Superior temporal gyrus (tissue), 1 donor: ENCODE results near the gene ECSIT.
A peak's percentile ranks its signal among the peaks of the same experiment; 100 is the strongest.

Experiments used
- DNase-seq: peaks from one replicate; pipeline ENCODE4 v3.0.0-alpha.2; 2016; ENCODE audit errors: extremely low spot score

The ECSIT gene

GRCh38 chr19:11550265-11550664 lies 21.3 kb upstream of the ECSIT start:
- no peak for DNase-seq

DNA sequence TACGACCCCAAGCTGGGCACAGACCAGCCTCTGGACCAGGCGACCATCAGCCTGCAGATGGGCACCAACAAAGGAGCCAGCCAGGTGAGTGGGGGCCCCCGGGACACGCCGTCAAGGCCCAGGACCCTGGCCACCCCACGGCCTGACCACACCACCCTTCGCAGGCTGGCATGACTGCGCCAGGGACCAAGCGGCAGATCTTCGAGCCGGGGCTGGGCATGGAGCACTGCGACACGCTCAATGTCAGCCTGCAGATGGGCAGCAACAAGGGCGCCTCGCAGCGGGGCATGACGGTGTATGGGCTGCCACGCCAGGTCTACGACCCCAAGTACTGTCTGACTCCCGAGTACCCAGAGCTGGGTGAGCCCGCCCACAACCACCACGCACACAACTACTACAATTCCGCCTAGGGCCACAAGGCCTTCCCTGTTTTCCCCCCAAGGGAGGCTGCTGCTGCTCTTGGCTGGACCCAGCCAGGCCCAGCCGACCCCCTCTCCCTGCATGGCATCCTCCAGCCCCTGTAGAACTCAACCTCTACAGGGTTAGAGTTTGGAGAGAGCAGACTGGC lies 20.5 kb upstream of the ECSIT start:
- DNase-seq = no peak

- DNase-seq = no peak
Measured at GRCh38 chr19:11547929-11548700, 19.2 kb upstream of the ECSIT start.

- no peak for DNase-seq
Measured at GRCh38 chr19:11541238-11541637, 12.3 kb upstream of the ECSIT start.

DNA sequence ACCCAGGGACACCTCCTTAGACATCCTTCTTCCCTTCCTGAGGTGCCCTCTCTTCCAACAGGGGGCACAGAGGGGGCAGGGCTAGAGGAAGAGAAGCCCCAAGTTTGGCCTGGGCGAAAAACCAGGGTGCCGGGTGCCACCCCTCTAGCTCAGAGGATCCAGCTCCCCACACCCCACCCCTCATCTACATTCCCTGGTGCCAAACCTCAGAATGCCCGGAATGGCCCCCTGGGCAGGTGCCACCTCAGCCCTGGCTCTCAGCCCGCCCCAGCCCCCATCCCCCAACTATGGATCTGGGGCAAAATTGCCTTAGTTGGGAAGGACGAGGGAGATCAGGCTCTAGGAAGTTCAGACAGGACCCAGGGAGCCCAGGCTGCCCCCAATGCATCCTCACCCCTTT lies 11.7 kb upstream of the ECSIT start:
- no peak for DNase-seq

DNA sequence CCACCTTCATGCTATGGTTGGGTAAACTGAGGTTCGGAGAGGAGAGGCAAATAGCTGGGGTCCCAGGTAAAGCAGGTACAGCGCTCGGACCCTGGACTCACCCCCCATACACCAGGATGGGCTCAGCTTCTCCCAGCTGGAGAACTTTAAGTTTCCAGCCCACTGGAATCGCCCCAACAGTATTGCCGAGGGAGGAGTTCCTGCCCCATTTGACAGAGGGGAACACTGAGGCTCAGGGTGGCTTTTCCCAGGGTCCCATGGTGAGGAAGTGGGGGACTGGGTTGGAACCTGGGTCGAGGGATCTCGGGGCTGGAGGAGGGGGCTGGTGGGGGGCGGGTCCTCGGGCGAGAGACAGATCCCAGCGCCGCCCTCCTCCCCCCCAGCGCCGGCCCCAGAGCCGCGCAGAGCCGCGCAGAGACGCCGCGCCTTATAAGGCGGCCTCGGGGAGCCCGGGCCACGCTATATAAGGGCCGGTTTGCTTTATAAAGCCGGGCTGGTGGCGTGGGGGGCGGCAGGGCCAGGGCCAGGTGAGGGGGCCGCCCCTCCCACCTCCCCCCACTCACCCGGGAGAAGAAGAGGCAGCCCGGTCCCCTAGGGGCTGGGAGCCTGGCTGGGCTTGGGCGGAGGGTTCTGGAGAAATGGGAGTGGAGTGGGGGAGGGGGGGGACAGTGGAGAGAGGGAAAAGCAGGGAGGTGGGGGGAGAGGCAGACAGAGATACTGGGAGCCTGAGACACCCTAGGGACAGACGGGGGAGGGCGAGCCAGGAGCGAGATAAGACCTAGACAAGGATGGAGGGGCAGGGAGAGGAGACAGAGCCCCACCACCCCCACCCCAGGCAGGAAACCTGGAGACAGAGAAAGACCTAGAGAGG lies 10.8 kb upstream of the ECSIT start:
- no peak for DNase-seq

DNA sequence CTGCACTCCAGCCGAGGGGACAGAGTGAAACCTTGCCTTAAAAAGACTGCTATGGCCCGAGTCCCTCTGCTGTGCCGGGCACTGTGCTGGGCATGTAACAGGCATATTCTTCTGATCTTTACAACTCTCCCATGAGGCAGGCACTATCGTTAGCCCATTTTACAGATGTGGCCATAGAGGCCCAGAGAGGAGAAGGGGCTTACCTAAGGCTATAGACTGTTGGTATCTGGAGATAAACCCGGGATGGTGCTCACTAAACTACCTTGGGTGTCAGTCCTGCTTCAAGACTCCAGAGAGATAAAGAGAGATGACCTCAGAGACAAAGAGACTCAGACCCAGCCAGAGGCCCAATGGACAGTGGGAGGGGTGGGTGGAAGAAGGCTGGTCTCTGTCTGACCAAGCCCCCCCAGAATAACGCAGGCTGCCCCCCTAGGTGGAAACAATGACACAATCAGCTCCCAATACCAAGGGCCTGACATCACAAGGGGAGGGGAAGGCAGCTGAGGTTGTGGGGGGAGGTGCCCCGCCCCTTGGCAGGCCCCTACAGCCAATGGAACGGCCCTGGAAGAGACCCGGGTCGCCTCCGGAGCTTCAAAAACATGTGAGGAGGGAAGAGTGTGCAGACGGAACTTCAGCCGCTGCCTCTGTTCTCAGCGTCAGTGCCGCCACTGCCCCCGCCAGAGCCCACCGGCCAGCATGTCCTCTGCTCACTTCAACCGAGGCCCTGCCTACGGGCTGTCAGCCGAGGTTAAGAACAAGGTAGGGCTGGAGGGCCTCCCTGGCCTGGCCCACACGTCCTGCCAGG lies 9.5 kb upstream of the ECSIT start, which contains the start of gene CNN1:
CNN1 (plus strand) TSS at position 620 of the 805 bp plus-strand sequence; CDS start at position 697, 77 bp downstream.
- no peak for DNase-seq

GRCh38 chr19:11535792-11536595 lies 7.1 kb upstream of the ECSIT start:
- DNase-seq = peak; percentile 77

DNA sequence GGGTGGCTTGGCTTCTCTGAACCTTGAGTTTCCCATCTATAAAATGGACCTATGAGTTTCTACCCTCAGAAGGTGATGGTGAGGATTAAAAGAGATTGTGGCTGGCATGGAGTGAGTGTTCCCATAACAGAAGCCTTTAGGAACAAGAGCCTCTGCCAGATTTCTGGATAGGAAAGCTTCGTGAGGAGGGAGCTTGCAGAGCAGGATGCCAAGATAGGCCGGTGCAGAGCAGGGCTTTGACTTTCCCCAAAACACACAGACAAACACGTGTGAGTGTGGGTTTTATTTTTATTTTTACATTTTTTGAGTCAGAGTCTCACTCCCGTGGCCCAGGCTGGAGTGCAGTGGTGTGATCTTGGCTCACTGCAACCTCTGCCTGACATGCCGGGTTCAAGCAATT lies 6.0 kb upstream of the ECSIT start:
- peak; percentile 25 for DNase-seq

DNA sequence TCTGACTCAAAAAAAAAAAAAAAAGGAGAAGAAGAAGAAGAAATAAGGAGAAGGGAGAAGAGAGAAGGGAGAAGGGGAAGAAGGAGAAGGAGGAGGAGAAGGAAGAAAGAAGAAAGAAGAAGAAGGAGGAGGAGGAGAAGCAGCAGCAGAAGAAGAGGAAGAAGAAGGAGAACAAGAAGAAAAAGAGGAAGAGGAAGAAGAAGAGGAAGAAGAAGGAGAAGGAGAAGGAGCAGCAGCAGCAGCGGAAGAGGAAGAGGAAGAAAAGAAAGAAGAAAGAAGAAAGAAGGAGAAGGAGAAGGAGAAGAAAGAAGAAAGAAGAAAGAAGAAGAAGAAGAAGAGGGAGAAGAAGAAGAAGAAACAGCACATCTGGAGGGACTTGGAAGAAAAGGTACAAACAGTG lies 5.6 kb upstream of the ECSIT start:
- DNase-seq = no peak

GRCh38 chr19:11530432-11530831 lies 1.5 kb upstream of the ECSIT start:
- DNase-seq = peak; percentile 98

- no peak for DNase-seq
Measured at GRCh38 chr19:11519138-11519537, 9.8 kb downstream of the ECSIT start.

GRCh38 chr19:11513946-11514345 lies 15.0 kb downstream of the ECSIT start:
- DNase-seq = no peak

DNA sequence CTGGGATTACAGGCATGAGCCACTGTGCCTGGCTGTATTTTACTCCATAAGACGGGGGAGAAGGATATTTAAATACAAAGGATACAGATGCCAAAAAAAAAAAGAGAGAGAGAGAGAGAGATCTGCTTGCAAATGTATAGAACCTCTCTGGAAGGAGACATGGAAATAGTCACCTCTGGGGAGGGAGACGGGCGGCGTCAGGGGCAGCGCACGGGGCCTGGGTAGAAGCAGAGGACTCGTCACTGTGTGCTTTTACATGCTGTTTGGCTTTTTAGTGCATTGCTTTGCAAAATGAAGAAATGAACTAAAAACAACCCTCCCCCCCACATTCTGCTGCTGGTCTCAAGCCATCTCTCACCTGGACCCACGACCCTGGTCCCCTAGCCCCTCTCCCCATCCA lies 18.5 kb downstream of the ECSIT start:
- DNase-seq = no peak

GRCh38 chr19:11507370-11508078 lies 21.4 kb downstream of the ECSIT start:
- DNase-seq = no peak

DNA sequence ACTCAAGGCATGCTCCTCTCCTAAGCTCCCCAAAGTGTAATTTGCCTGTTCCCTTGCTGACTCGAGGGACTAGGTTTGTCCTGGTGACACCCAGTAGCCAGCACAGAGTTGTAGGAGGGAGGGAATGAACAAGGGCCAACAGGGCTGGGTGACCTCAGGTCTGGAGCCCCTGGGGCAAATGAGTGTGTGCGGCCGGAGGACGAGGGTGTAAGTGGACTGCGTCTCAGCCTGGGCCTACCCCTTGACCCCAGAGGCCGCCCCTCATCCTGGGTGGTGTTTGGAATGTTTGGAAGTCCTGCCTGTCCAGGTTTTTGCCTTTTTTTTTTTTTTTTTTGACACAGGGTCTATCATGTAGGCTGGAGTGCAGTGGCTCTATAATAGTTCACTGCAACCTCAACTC lies 22.0 kb downstream of the ECSIT start:
- DNase-seq = no peak

DNA sequence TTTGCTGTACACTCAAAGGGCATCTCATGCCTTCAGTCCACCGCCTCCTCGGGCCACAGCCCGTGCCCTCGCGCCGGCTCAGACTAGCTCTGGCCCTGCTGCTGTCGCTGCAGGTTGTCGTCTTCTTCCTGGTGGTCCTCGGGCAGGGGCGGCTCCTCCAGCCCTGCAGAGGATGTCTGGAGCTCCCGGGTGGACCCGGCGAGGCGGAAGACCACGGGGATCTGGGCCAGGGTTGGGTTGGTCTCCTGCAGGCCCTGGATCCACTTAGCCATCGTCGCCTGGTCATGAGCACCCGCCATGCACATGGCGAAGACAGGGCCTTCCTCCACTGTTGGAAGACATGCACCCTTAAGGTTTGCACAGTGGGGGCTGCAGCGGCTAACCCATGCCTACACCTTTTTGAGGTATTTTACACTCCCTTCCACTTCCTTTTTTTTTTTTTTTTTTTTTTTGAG lies 22.8 kb downstream of the ECSIT start:
- no peak for DNase-seq

DNA sequence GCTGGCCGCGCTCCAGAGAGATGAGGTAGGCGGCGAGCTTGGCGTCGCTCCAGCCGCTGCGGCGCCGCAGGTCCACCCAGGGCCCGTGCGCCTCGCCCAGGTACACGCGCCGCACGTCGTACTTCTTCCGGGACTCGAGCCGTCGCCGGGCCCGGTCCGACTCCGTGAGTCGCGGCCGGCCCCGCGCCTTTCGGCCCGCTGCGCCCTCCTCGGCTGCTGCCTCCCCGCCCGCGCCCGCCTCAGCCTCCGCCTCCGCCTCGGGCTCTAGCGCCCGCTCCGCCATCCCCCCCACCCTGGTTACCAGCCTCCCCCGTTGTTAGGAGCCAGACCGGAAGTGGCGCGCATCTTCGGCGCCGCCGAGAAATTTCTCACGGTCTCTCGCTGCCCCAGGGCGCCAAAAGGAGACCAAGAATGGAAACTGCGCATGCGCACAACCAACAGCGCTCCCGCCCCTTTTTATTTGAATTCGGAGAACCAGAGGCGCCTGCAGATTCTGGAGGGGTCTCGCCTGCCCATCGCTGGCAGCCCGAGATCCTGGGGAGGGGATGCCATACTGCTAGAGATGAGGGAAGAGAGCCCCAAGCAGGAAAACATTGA lies 23.3 kb downstream of the ECSIT start, which contains the start of gene ZNF653:
ZNF653 (minus strand) TSS at position 336 of the 597 bp plus-strand sequence; CDS start at position 283, 53 bp downstream.
- DNase-seq = peak; percentile 96

- DNase-seq = peak; percentile 93
Measured at GRCh38 chr19:11505032-11505503, 23.9 kb downstream of the ECSIT start.
